A549 (cell line): Measurements from ENCODE around the gene ZSWIM9. TPM values are rescaled to one million over a fixed set of nuclear protein-coding genes. Genes with fewer than 3 reads are reported as not detected.

Experiments
- ATAC-seq, 2 experiments: fragments of 200-7000 bp in 1 of 2; fragments of >200 bp in 1 of 2; cut with Nextera tagmentation in 1 of 2; cut with Tn5 transposase in 1 of 2; 3 replicates each; pipeline versions ENCODE4 v1.8.0 to v1.9.1; 2018 to 2020; ENCODE audit warnings: mild to moderate bottlenecking in 1 of 2, moderate library complexity in 1 of 2
- CTCF ChIA-PET: fragments of 300-600 bp; sonication (Branson Sonifier 250); formaldehyde crosslinking; extraction: SDS; loops from one replicate; lab custom pipeline; 2021; ENCODE audit warnings: antibody characterized with exemption, inconsistent platforms; lab: Yijun Ruan, JAX
- POLR2A ChIA-PET: fragments of 350-600 bp; formaldehyde crosslinking; extraction: SDS; loops from one replicate; lab custom pipeline; 2021; ENCODE audit warnings: antibody characterized with exemption, inconsistent platforms; lab: Yijun Ruan, JAX
- DNase-seq, 2 experiments: peaks; one replicate each; pipeline versions ENCODE4 v3.0.0 to v3.0.0-alpha.2; 2011 to 2016; ENCODE audit warnings: low read depth in 1 of 2, low spot score in 1 of 2
- FAIRE-seq: peaks from 2 replicates; lab custom pipeline; 2011; peaks lifted over from hg19 to GRCh38; lab: Jason Lieb, UNC
- H3K27ac ChIP-seq, 2 experiments: fragments of >200 bp; sonication (Bioruptor Twin); formaldehyde crosslinking; 3 replicates each; pipeline ENCODE4 v1.5.1; 2016 to 2017
- H3K4me1 ChIP-seq: fragments of >200 bp; sonication (Bioruptor Twin); formaldehyde crosslinking; 3 replicates; pipeline ENCODE4 v1.6.1; 2016
- H3K4me2 ChIP-seq: fragments of >200 bp; sonication (Bioruptor Twin); formaldehyde crosslinking; 3 replicates; pipeline ENCODE4 v1.6.1; 2016
- H3K4me3 ChIP-seq: fragments of >200 bp; sonication (Bioruptor Twin); formaldehyde crosslinking; 3 replicates; pipeline ENCODE4 v1.5.1; 2016
- H3K9me3 ChIP-seq: fragments of >200 bp; sonication (Bioruptor Twin); formaldehyde crosslinking; 3 replicates; pipeline ENCODE4 v1.6.1; 2016
- CBX2 ChIP-seq: fragments of 200-600 bp; sonication (generic); IDR thresholded peaks from 2 replicates; pipeline ENCODE4 v1.6.1; 2016; ENCODE audit warnings: low read depth, mild to moderate bottlenecking, borderline replicate concordance
- CBX8 ChIP-seq: fragments of 200-600 bp; sonication (generic); IDR thresholded peaks from 2 replicates; pipeline ENCODE4 v1.6.1; 2016
- CEBPB ChIP-seq, 2 experiments: fragments of >200 bp in 1 of 2; sonication (Bioruptor Twin) in 1 of 2; formaldehyde crosslinking in 1 of 2; IDR thresholded peaks; 2 replicates each; pipeline ENCODE4 v1.6.1; 2012 to 2016
- CHD2 ChIP-seq: fragments of 150-350 bp; IDR thresholded peaks from 2 replicates; pipeline ENCODE4 v1.6.1; 2014; ENCODE audit warnings: low read length; ENCODE audit not compliant: partially characterized antibody
- CHD4 ChIP-seq: fragments of 200-600 bp; sonication (generic); IDR thresholded peaks from 2 replicates; pipeline ENCODE4 v1.6.1; 2016; ENCODE audit warnings: antibody characterized with exemption, mild to moderate bottlenecking, borderline replicate concordance
- E2F6 ChIP-seq: IDR thresholded peaks from 2 replicates; pipeline ENCODE4 v1.6.1; 2012; ENCODE audit warnings: low read depth, borderline replicate concordance
- EP300 ChIP-seq, 2 experiments: fragments of >200 bp; sonication (Bioruptor Twin); formaldehyde crosslinking; IDR thresholded peaks; 2 replicates in 1 of 2; 3 replicates in 1 of 2; pipeline ENCODE4 v1.6.1; 2016 to 2017
- FOSL2 ChIP-seq, 2 experiments: fragments of 450-650 bp in 1 of 2; fragments of >200 bp in 1 of 2; sonication (Bioruptor Twin) in 1 of 2; formaldehyde crosslinking; IDR thresholded peaks; 2 replicates each; pipeline versions ENCODE4 v1.5.0 to v1.6.1; 2016 to 2020; ENCODE audit warnings: mild to moderate bottlenecking in 1 of 2, moderate library complexity in 1 of 2
- GATA3 ChIP-seq: IDR thresholded peaks from 2 replicates; pipeline ENCODE4 v1.6.1; 2012; ENCODE audit warnings: borderline replicate concordance
- HDAC2 ChIP-seq: fragments of 200-600 bp; sonication (generic); IDR thresholded peaks from 2 replicates; pipeline ENCODE4 v1.6.1; 2016
- HEYL ChIP-seq: fragments of 250-450 bp; sonication (Bioruptor Pico); IDR thresholded peaks from 2 replicates; pipeline ENCODE4 v1.8.0; 2021; ENCODE audit warnings: mild to moderate bottlenecking, moderate library complexity
- HOXB5 ChIP-seq: fragments of 250-450 bp; sonication (Bioruptor Pico); IDR thresholded peaks from 2 replicates; pipeline ENCODE4 v1.5.0; 2020; ENCODE audit warnings: mild to moderate bottlenecking, moderate library complexity
- JUN ChIP-seq, 2 experiments: fragments of >200 bp; sonication (Bioruptor Twin); formaldehyde crosslinking; IDR thresholded peaks; 2 replicates in 1 of 2; 3 replicates in 1 of 2; pipeline ENCODE4 v1.6.1; 2016 to 2017
- KDM1A ChIP-seq: fragments of 200-600 bp; sonication (generic); IDR thresholded peaks from 2 replicates; pipeline ENCODE4 v1.6.1; 2016; ENCODE audit warnings: low read depth, mild to moderate bottlenecking
- KDM5A ChIP-seq: fragments of 200-600 bp; sonication (generic); IDR thresholded peaks from 2 replicates; pipeline ENCODE4 v1.6.1; 2016; ENCODE audit warnings: antibody characterized with exemption, mild to moderate bottlenecking
- MAX ChIP-seq: IDR thresholded peaks from 2 replicates; pipeline ENCODE4 v1.6.1; 2012
- NFE2L2 ChIP-seq: fragments of 150-350 bp; conservative IDR thresholded peaks from 2 replicates; pipeline ENCODE4 v1.6.1; 2014; ENCODE audit warnings: low read length
- PBX3 ChIP-seq: IDR thresholded peaks from 2 replicates; pipeline ENCODE4 v1.6.1; 2012
- POLR2AphosphoS2 ChIP-seq: conservative IDR thresholded peaks from 2 replicates; pipeline ENCODE4 v1.6.1; 2012; ENCODE audit warnings: low read length, improper control_type of control experiment, inconsistent platforms
- RFX5 ChIP-seq: fragments of 450-650 bp; IDR thresholded peaks from 2 replicates; pipeline ENCODE4 v1.7.1; 2014; ENCODE audit warnings: antibody characterized with exemption, mild to moderate bottlenecking, moderate library complexity
- SMC3 ChIP-seq: fragments of >200 bp; sonication (Bioruptor Twin); formaldehyde crosslinking; IDR thresholded peaks from 3 replicates; pipeline ENCODE4 v1.6.1; 2018; ENCODE audit warnings: inconsistent platforms
- SREBF2 ChIP-seq: fragments of 450-650 bp; IDR thresholded peaks from 2 replicates; pipeline ENCODE4 v1.6.1; 2014; ENCODE audit warnings: mild to moderate bottlenecking, moderate library complexity
- TP53 ChIP-seq: fragments of 250-450 bp; sonication (Bioruptor Pico); IDR thresholded peaks from 2 replicates; pipeline ENCODE4 v1.5.0; 2021; ENCODE audit warnings: mild to moderate bottlenecking, moderate library complexity
- ZSCAN20 ChIP-seq: fragments of 250-450 bp; sonication (Bioruptor Pico); IDR thresholded peaks from 2 replicates; pipeline ENCODE4 v1.8.0; 2022; ENCODE audit warnings: mild to moderate bottlenecking, moderate library complexity
- WGBS: methylation state at CpG from one replicate; pipeline ENCODE4 v1.1.6; 2017; ENCODE audit errors: missing lambda C conversion rate; 5-methylcytosine and 5-hydroxymethylcytosine counted together
- polyA plus RNA-seq, 4 experiments: library from polyadenylated mRNA; depleted of rRNA in 3 of 4; stranded (reverse); fragments of >200 nt; fragmentation: RNase III in 1 of 4; extraction: RNeasy Plus Mini Kit Qiagen cat#74134 plus additional on column Dnase treatment in 1 of 4; gene quantifications; 2 replicates in 3 of 4; 3 replicates in 1 of 4; pipeline ENCODE4 v1.2.3, GENCODE V29; 2011 to 2017
- TF ChIP-seq, protein P1 (sequence below): fragments of 250-450 bp; sonication (Bioruptor Pico); IDR thresholded peaks from 2 replicates; pipeline ENCODE4 v1.5.0; 2020; ENCODE audit warnings: low read depth, mild to moderate bottlenecking, moderate library complexity
- TF ChIP-seq, protein P2 (sequence below): fragments of >200 bp; sonication (Bioruptor Twin); formaldehyde crosslinking; IDR thresholded peaks from 3 replicates; pipeline ENCODE4 v1.6.1; 2016

Gene ZSWIM9
- polyA plus RNA-seq, 2 of the 4 experiments (the other 2 are of a cell fraction) = 1.2 to 13.4 TPM

GRCh38 chr19:48139053-48139452 lies 31.4 kb upstream of the ZSWIM9 start:
- ChIA-PET POLR2A (no interaction called here), CTCF (interaction anchor here (0.9 to 2.8 kb wide), 5 partner anchors 13 to 176 kb away, joined by 4 to 20 read pairs (median 6); no protein-coding TSS in a partner anchor)
- no peak for ATAC-seq
- no peak for FAIRE-seq
- 90% methylated on average over 6 of the region's 6 CpGs for WGBS
- DNase-seq = no peak
- no peak for TF ChIP-seq HDAC2
- TF ChIP-seq, protein P1, sequence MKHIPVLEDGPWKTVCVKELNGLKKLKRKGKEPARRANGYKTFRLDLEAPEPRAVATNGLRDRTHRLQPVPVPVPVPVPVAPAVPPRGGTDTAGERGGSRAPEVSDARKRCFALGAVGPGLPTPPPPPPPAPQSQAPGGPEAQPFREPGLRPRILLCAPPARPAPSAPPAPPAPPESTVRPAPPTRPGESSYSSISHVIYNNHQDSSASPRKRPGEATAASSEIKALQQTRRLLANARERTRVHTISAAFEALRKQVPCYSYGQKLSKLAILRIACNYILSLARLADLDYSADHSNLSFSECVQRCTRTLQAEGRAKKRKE (CRISPR knock-in tag) = no peak
- TF ChIP-seq NFE2L2 = no peak
- no peak for TF ChIP-seq CBX2
- TF ChIP-seq CEBPB (IDR thresholded peaks at IDR 0.05) = no peak
- no peak for TF ChIP-seq POLR2AphosphoS2
- TF ChIP-seq SMC3 = no peak
- no peak for TF ChIP-seq GATA3
- no peak for TF ChIP-seq HOXB5
- TF ChIP-seq CHD4 = no peak
- TF ChIP-seq RFX5 = no peak
- TF ChIP-seq TP53 (CRISPR knock-in tag) = no peak
- no peak for TF ChIP-seq KDM1A
- Histone ChIP-seq H3K4me3 (no peak overlapping the region), H3K27ac (no peak overlapping the region), H3K4me2 (no peak overlapping the region), H3K9me3 (no peaks in the 10 kb centered on the region), H3K4me1 (no peaks in the 10 kb centered on the region)

- Histone ChIP-seq H3K4me1 (peaks cover 2% of the 10 kb centered on the region; the same call in 2 of the 3 replicates), H3K27ac (no peak overlapping the region), H3K4me2 (no peak overlapping the region), H3K4me3 (no peak overlapping the region), H3K9me3 (no peaks in the 10 kb centered on the region)
- ChIA-PET CTCF (interaction anchor here (0.6 to 17.3 kb wide), 6 partner anchors 8 to 185 kb away, joined by 3 to 281 read pairs (median 4); partner anchors contain the start of gene PLA2G4C), POLR2A (interaction anchor here (0.6 to 1.3 kb wide), 2 partner anchors 37 to 67 kb away, joined by 3 to 4 read pairs; partner anchors contain the start of gene PLA2G4C)
- FAIRE-seq = no peak
- no peak for ATAC-seq
- no peak for TF ChIP-seq SREBF2
- TF ChIP-seq EP300 (IDR thresholded peaks at IDR 0.05) = no peak
- TF ChIP-seq FOSL2 (IDR thresholded peaks at IDR 0.05) = no peak
- no peak for TF ChIP-seq FOSL2 (CRISPR knock-in tag; IDR thresholded peaks at IDR 0.05)
- no peak for TF ChIP-seq KDM5A
- no peak for TF ChIP-seq ZSCAN20 (CRISPR knock-in tag)
- TF ChIP-seq E2F6 = no peak
- TF ChIP-seq CBX8 = no peak
- 82% methylated on average over 4 of the region's 4 CpGs for WGBS
- DNase-seq = no peak
Measured at GRCh38 chr19:48147597-48148175, 22.8 kb upstream of the ZSWIM9 start.

DNA sequence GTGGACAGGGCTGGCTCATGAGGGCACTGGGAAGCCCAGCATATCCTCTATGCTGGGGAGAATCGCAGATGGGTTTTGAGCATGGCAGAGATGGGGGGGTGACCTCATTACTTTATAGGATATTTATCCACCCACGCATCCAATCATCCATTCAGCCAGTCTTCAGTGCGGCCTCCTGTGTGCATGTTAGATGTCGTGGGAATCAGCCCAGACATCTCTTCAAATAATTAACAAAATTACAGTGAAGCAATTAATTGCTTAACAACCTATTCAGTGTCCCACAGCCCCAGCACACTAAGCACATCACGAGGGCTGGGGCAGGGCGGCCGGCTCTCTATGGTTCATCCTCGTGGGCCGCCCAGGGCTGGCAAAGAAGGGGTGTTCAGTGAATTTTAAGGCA lies 21.9 kb upstream of the ZSWIM9 start:
- 92% methylated on average over 9 of the region's 9 CpGs for WGBS
- no peaks in the 10 kb centered on the region for H3K9me3 ChIP-seq
- no peak overlapping the region for H3K27ac ChIP-seq
- no peak overlapping the region for H3K4me2 ChIP-seq
- TF ChIP-seq HEYL (CRISPR knock-in tag) (no peak), NFE2L2 (no peak), CHD4 (no peak), PBX3 (no peak), JUN (IDR thresholded peaks at IDR 0.05) (no peak), CHD2 (no peak), TP53 (CRISPR knock-in tag) (no peak), MAX (no peak)
- TF ChIP-seq, protein P2, sequence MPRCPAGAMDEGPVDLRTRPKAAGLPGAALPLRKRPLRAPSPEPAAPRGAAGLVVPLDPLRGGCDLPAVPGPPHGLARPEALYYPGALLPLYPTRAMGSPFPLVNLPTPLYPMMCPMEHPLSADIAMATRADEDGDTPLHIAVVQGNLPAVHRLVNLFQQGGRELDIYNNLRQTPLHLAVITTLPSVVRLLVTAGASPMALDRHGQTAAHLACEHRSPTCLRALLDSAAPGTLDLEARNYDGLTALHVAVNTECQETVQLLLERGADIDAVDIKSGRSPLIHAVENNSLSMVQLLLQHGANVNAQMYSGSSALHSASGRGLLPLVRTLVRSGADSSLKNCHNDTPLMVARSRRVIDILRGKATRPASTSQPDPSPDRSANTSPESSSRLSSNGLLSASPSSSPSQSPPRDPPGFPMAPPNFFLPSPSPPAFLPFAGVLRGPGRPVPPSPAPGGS = no peak
- no peak for FAIRE-seq
- ChIA-PET POLR2A (no interaction called here), CTCF (interaction anchor here (11.9 to 17.3 kb wide), 2 partner anchors 41 to 184 kb away, joined by 184 to 281 read pairs; partner anchors contain the start of gene PLA2G4C)
- no peak for ATAC-seq
- H3K4me1 ChIP-seq = peaks cover 7% of the 10 kb centered on the region; the same call in 2 of the 3 replicates
- DNase-seq = no peak
- no peak overlapping the region for H3K4me3 ChIP-seq
